HL-60 (cell line): ENCODE results near the gene DYNC1I1.

Source experiments
- DNase-seq, 2 experiments: peaks; one replicate each; pipeline ENCODE4 v3.0.0-alpha.2; 2010 to 2020; ENCODE audit warnings: low read depth in 1 of 2, low spot score in 1 of 2
- H3K27ac ChIP-seq: fragments of 250-450 bp; sonication (Bioruptor Pico); replicated peaks from 2 replicates; pipeline ENCODE4 v1.5.1; 2020; ENCODE audit warnings: mild to moderate bottlenecking, moderate library complexity
- H3K27me3 ChIP-seq: fragments of 250-450 bp; sonication (Bioruptor Pico); 2 replicates; pipeline ENCODE4 v1.5.1; 2021; ENCODE audit warnings: mild to moderate bottlenecking, moderate library complexity; ENCODE audit not compliant: insufficient read depth, poor library complexity, severe bottlenecking
- H3K4me3 ChIP-seq: replicated peaks from 2 replicates; pipeline ENCODE4 v1.5.1; 2011; ENCODE audit warnings: mild to moderate bottlenecking, control low read depth, low read length; ENCODE audit not compliant: insufficient read depth
- CTCF ChIP-seq: IDR thresholded peaks from one replicate; pipeline ENCODE4 v1.5.1; 2011; ENCODE audit warnings: low read length, control low read depth, inconsistent platforms; ENCODE audit not compliant: insufficient read depth
- GABPA ChIP-seq: IDR thresholded peaks from 2 replicates; pipeline ENCODE4 v1.6.1; 2012; ENCODE audit warnings: low read depth
- POLR2AphosphoS5 ChIP-seq: IDR thresholded peaks from 2 replicates; pipeline ENCODE4 v1.6.1; 2012; ENCODE audit warnings: low read depth
- REST ChIP-seq: IDR thresholded peaks from 2 replicates; pipeline ENCODE4 v1.6.1; 2012; ENCODE audit warnings: low read depth; ENCODE audit not compliant: insufficient replicate concordance
- SPI1 ChIP-seq: IDR thresholded peaks from 2 replicates; pipeline ENCODE4 v1.6.1; 2012; ENCODE audit warnings: low read depth, mild to moderate bottlenecking, borderline replicate concordance

The DYNC1I1 gene

GRCh38 chr7:96023387-96023786 is 251.0 kb downstream of the DYNC1I1 start:
- H3K27ac ChIP-seq = no peak overlapping the region
- H3K27me3 ChIP-seq = no peaks in the 10 kb centered on the region
- DNase-seq = no peak
- no peak for TF ChIP-seq GABPA
- TF ChIP-seq CTCF = no peak
- no peak for TF ChIP-seq REST
- no peak for TF ChIP-seq SPI1
- TF ChIP-seq POLR2AphosphoS5 = no peak
- no peak overlapping the region for H3K4me3 ChIP-seq

- no peak overlapping the region for H3K27ac ChIP-seq
- TF ChIP-seq REST (no peak), CTCF (no peak), SPI1 (no peak), POLR2AphosphoS5 (no peak), GABPA (no peak)
- DNase-seq = no peak
- no peaks in the 10 kb centered on the region for H3K27me3 ChIP-seq
- H3K4me3 ChIP-seq = no peak overlapping the region
These were observed 253.7 kb downstream of the DYNC1I1 start for GRCh38 chr7:96026010-96026409.

GRCh38 chr7:96026611-96027010 is 254.3 kb downstream of the DYNC1I1 start:
- Histone ChIP-seq H3K27ac (no peak overlapping the region), H3K27me3 (no peaks in the 10 kb centered on the region), H3K4me3 (no peak overlapping the region)
- DNase-seq = no peak
- TF ChIP-seq REST (no peak), SPI1 (no peak), POLR2AphosphoS5 (no peak), CTCF (no peak)
